CD4-positive, alpha-beta T cell treated with Interleukin-10 for 1 hour (primary cell): ENCODE measurements around the gene NAMPT.
"Not testable (repeated sequence)": the region's sequence is repeated elsewhere in the genome, so short reads cannot be mapped to it uniquely, and the experiment has no call there.

Source experiments
- DNase-seq: peaks from one replicate; pipeline ENCODE4 v3.0.0-alpha.2; 2020

NAMPT gene

GRCh38 chr7:106284714-106285050, at the start of gene NAMPT:
Gene NAMPT (minus strand): TSS chr7:106284983. CDS start chr7:106284884, 99 bp downstream.
- DNase-seq: no peak

- no peak for DNase-seq
Observed at GRCh38 chr7:106332201-106332600, 47.4 kb upstream of the NAMPT start.

GRCh38 chr7:106331441-106332175, 46.8 kb upstream of the NAMPT start:
- DNase-seq: no peak

- no peak for DNase-seq
Observed at GRCh38 chr7:106329971-106330733, 45.4 kb upstream of the NAMPT start.

GRCh38 chr7:106329408-106329807, 44.6 kb upstream of the NAMPT start:
- no peak for DNase-seq

- no peak for DNase-seq
Observed at GRCh38 chr7:106327538-106328481, 43.0 kb upstream of the NAMPT start.

- DNase-seq: no peak
Observed at GRCh38 chr7:106326594-106327537, 42.1 kb upstream of the NAMPT start.

GRCh38 chr7:106324509-106324908, 39.7 kb upstream of the NAMPT start:
- DNase-seq: not testable (repeated sequence)

- not testable (repeated sequence) for DNase-seq
Observed at GRCh38 chr7:106320254-106320770, 35.5 kb upstream of the NAMPT start.

GRCh38 chr7:106318482-106318881, 33.7 kb upstream of the NAMPT start:
- DNase-seq: no peak

GRCh38 chr7:106317971-106318370, 33.2 kb upstream of the NAMPT start:
- DNase-seq: no peak

GRCh38 chr7:106316947-106317346, 32.2 kb upstream of the NAMPT start:
- DNase-seq: no peak

- no peak for DNase-seq
Observed at GRCh38 chr7:106314875-106315274, 30.1 kb upstream of the NAMPT start.

- DNase-seq: peak; percentile 4
Observed at GRCh38 chr7:106313966-106314365, 29.2 kb upstream of the NAMPT start.

- DNase-seq: no peak
Observed at GRCh38 chr7:106313456-106313901, 28.7 kb upstream of the NAMPT start.

- no peak for DNase-seq
Observed at GRCh38 chr7:106312906-106313305, 28.1 kb upstream of the NAMPT start.

- DNase-seq: no peak
Observed at GRCh38 chr7:106312099-106312871, 27.5 kb upstream of the NAMPT start.

GRCh38 chr7:106309362-106309761, 24.6 kb upstream of the NAMPT start:
- DNase-seq: no peak

- DNase-seq: no peak
Observed at GRCh38 chr7:106306256-106306655, 21.5 kb upstream of the NAMPT start.

- DNase-seq: no peak
Observed at GRCh38 chr7:106305732-106306131, 20.9 kb upstream of the NAMPT start.

- DNase-seq: no peak
Observed at GRCh38 chr7:106304568-106304967, 19.8 kb upstream of the NAMPT start.
